Gastrocnemius medialis (tissue), 4 donors: ENCODE measurements around the gene COLEC11. TPM values are rescaled to one million over a fixed set of nuclear protein-coding genes. Genes with fewer than 3 reads are reported as not detected.
"Not testable (repeated sequence)": the region's sequence is repeated elsewhere in the genome, so short reads cannot be mapped to it uniquely, and the experiment has no call there.

ENCODE experiments used
- ATAC-seq, 2 donors: fragments of 150-250 bp; one replicate each; pipeline ENCODE4 v1.9.1; 2016
- DNase-seq, 2 donors: peaks; one replicate each; pipeline ENCODE4 v3.0.0-alpha.2; 2019
- H3K27ac ChIP-seq, 4 donors: fragments of 200-600 bp; sonication (generic); 1 replicate in 1 of 4; 2 replicates in 3 of 4; pipeline ENCODE4 v1.5.1; 2016 to 2018; ENCODE audit warnings: mild to moderate bottlenecking in 2 of 4, moderate library complexity in 1 of 4
- H3K27me3 ChIP-seq, 3 donors: fragments of 200-600 bp; sonication (generic) in 2 of 3; 1 replicate in 1 of 3; 2 replicates in 2 of 3; pipeline versions ENCODE4 v1.5.1 to v1.6.0; 2016 to 2019; ENCODE audit warnings: mild to moderate bottlenecking in 1 of 3, moderate library complexity in 1 of 3
- H3K36me3 ChIP-seq, 2 donors: fragments of 200-600 bp; sonication (generic) in 1 of 2; one replicate each; pipeline ENCODE4 v1.5.1; 2017 to 2018
- H3K4me1 ChIP-seq, 2 donors: fragments of 200-600 bp; sonication (generic) in 1 of 2; one replicate each; pipeline ENCODE4 v1.5.1; 2016 to 2017; ENCODE audit warnings: mild to moderate bottlenecking in 2 of 2
- H3K4me3 ChIP-seq, 4 donors: fragments of 200-600 bp; sonication (generic) in 3 of 4; 1 replicate in 1 of 4; 2 replicates in 3 of 4; pipeline ENCODE4 v1.5.1; 2016 to 2019; ENCODE audit warnings: mild to moderate bottlenecking in 2 of 4
- H3K9me3 ChIP-seq, 3 donors: fragments of 200-600 bp; sonication (generic) in 2 of 3; 1 replicate in 1 of 3; 2 replicates in 2 of 3; pipeline ENCODE4 v1.5.1; 2016 to 2019
- CTCF ChIP-seq, 5 experiments: fragments of 450-650 bp in 3 of 5; fragments of 200-600 bp in 2 of 5; sonication (generic) in 2 of 5; IDR thresholded peaks in 4 of 5; conservative IDR thresholded peaks in 1 of 5; 1 replicate in 4 of 5; 2 replicates in 1 of 5; pipeline ENCODE4 v1.5.1; 2016 to 2019; ENCODE audit warnings: antibody characterized with exemption in 5 of 5, mild to moderate bottlenecking in 3 of 5, moderate library complexity in 3 of 5
- POLR2A ChIP-seq, 2 donors: fragments of 450-650 bp; IDR thresholded peaks; one replicate each; pipeline ENCODE4 v1.6.1; 2017; ENCODE audit warnings: antibody characterized with exemption in 2 of 2, mild to moderate bottlenecking in 2 of 2, moderate library complexity in 2 of 2
- in situ Hi-C, 4 donors: fragments of 200-750 bp; cut with MboI; loops; one replicate each; pipeline versions ENCODE4 v1.15.0 to v1.8.0; 2017; ENCODE audit warnings: low sequenced_read_pairs in 4 of 4
- intact Hi-C: fragments of 100-400 bp; cut with DNase I; formaldehyde crosslinking; loops from one replicate; pipeline ENCODE4 v1.15.1; 2023; ENCODE audit warnings: low total_unique reads
- total RNA-seq, 4 donors: library from RNA; depleted of rRNA; stranded (reverse); fragments of >200 nt; gene quantifications; one replicate each; pipeline versions ENCODE4 v1.1.0 to v1.2.3, GENCODE V29; 2016

COLEC11 gene
- total RNA-seq, 4 donors from 2014 or later, result 0.29 to 0.36 TPM; not detected in 2

GRCh38 chr2:3575534-3576262, 19.2 kb upstream of the COLEC11 start:
- DNase-seq (no peak), ATAC-seq (peak in 1 of 2 donors; percentile 14)
- H3K4me3 ChIP-seq, result peak overlapping the region; percentile 78 to 96 (median 84)
- intact Hi-C loops, result loop anchor here (1.0 to 5.0 kb wide), 3 partner anchors 17 to 196 kb away; partner anchors contain the start of genes ADI1, RNASEH1 and TRAPPC12
- peaks cover 4 to 46% of the 10 kb centered on the region in 2 donors for H3K36me3 ChIP-seq
- peaks cover 21 to 30% of the 10 kb centered on the region in 2 donors for H3K4me1 ChIP-seq
- no peaks in the 10 kb centered on the region for H3K27me3 ChIP-seq
- in situ Hi-C loops, result loop anchor here in 2 of 4 donors (10.0 kb wide), 2 partner anchors 61 to 191 kb away; partner anchors contain the start of gene ADI1 (in 1 of the 2)
- H3K9me3 ChIP-seq, result no peaks in the 10 kb centered on the region
- TF ChIP-seq CTCF (IDR thresholded peaks at IDR 0.05 in 4 of 5, conservative IDR thresholded peaks at IDR 0.05 in 1 of 5), result no peak
- TF ChIP-seq POLR2A (IDR thresholded peaks at IDR 0.05), result no peak
- H3K27ac ChIP-seq, result peak overlapping the region; percentile 85 to 96 (median 92)

GRCh38 chr2:3576263-3576630, 18.7 kb upstream of the COLEC11 start:
- not testable (repeated sequence) for H3K9me3 ChIP-seq, ATAC-seq, DNase-seq, H3K27me3 ChIP-seq
- Histone ChIP-seq H3K36me3 (peaks cover 4 to 51% of the 10 kb centered on the region in 2 donors), H3K4me1 (peaks cover 21 to 30% of the 10 kb centered on the region in 2 donors), H3K27ac (peak overlapping the region; percentile 85 to 96 (median 92)), H3K4me3 (peak overlapping the region; percentile 78 to 96 (median 84))
- intact Hi-C loops, result loop anchor here (5.0 kb wide), 1 partner anchor 59 kb away; the partner anchor contains the start of gene ADI1
- in situ Hi-C loops, result loop anchor here in 2 of 4 donors (10.0 kb wide), 2 partner anchors 61 to 191 kb away; partner anchors contain the start of gene ADI1 (in 1 of the 2)

GRCh38 chr2:3578987-3579386, 15.9 kb upstream of the COLEC11 start:
- ATAC-seq (no peak), DNase-seq (no peak)
- H3K27me3 ChIP-seq, result no peaks in the 10 kb centered on the region
- no peak overlapping the region for H3K4me3 ChIP-seq
- in situ Hi-C loops, result loop anchor here in 2 of 4 donors (10.0 kb wide), 2 partner anchors 64 to 194 kb away; partner anchors contain the start of gene ADI1 (in 1 of the 2)
- H3K4me1 ChIP-seq, result peaks cover 21 to 31% of the 10 kb centered on the region in 2 donors
- H3K27ac ChIP-seq, result no peak overlapping the region
- no peaks in the 10 kb centered on the region for H3K9me3 ChIP-seq
- no peak for TF ChIP-seq POLR2A (IDR thresholded peaks at IDR 0.05)
- no peak for TF ChIP-seq CTCF (IDR thresholded peaks at IDR 0.05 in 4 of 5, conservative IDR thresholded peaks at IDR 0.05 in 1 of 5)
- intact Hi-C loops, result loop anchor here (5.0 kb wide), 1 partner anchor 62 kb away; the partner anchor contains the start of gene ADI1
- peaks cover 4 to 60% of the 10 kb centered on the region in 2 donors for H3K36me3 ChIP-seq

- TF ChIP-seq CTCF (IDR thresholded peaks at IDR 0.05 in 4 of 5, conservative IDR thresholded peaks at IDR 0.05 in 1 of 5), result no peak
- TF ChIP-seq POLR2A (IDR thresholded peaks at IDR 0.05), result no peak
- H3K4me3 ChIP-seq, result no peak overlapping the region
- H3K36me3 ChIP-seq, result peaks cover 4 to 60% of the 10 kb centered on the region in 2 donors
- H3K27me3 ChIP-seq, result no peaks in the 10 kb centered on the region
- ATAC-seq (no peak), DNase-seq (no peak)
- H3K27ac ChIP-seq, result no peak overlapping the region
- in situ Hi-C loops, result no loop called here
- intact Hi-C loops, result no loop called here
- peaks cover 25 to 33% of the 10 kb centered on the region in 2 donors for H3K4me1 ChIP-seq
- H3K9me3 ChIP-seq, result no peaks in the 10 kb centered on the region
Measured at GRCh38 chr2:3580449-3580848, 14.5 kb upstream of the COLEC11 start.
